ENCODE results near the gene AKAP10.
"Not testable (repeated sequence)": the region's sequence is repeated elsewhere in the genome, so short reads cannot be mapped to it uniquely, and the experiment has no call there.

The AKAP10 gene

DNA sequence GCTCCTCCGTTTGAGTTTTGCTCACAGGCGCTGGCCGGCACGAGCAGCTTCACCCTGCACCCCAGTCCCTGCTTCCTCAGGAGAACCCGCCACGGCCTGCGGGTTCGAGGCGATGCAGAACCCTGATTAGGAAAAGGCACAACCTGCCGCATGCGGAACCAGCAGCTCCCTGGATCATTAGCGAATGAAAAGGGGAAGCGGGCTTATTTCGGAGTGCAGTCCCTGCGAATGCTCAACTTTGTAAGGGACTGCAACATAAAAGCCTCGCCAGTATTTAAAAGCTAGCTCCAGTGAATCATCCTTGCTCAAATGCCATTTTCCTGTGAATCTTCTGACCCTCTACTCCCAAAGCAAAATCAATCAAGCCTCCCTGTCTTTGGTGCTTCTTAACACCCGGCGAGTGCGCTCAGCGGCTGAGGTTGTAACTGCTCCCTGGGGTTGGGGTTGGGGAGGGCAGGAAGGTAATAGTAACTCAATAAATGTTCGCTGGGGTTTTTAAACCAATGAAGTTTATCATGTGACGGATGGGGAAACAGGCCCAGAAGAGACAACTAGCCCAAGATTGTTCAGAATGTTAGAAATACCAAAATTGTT is 678 bp upstream of the AKAP10 start:
- DNase-seq = peak; percentile 22

- DNase-seq = no peak
These were observed 2.0 kb downstream of the AKAP10 start for GRCh38 chr17:19975601-19976000.

- no peak for DNase-seq
These were observed 4.5 kb downstream of the AKAP10 start for GRCh38 chr17:19973156-19973555.

DNA sequence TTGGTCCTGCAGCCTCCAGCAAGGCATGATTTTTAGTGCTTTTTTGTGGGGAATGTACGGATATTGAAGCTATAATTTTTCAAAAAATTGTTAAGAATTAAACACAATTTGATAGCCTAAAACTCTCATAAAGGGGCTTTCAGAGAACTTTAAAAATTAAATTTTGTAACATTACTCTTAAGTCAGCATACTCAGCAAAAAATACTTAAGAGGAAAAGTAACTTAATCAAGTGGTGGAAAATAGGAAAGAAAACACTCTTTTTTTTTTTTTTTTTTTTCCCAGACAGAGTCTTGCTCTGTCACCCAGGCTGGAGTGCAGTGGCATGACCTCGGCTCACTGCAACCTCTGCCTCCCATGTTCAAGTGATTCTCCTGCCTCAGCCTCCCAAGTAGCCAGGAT is 14.7 kb downstream of the AKAP10 start:
- not testable (repeated sequence) for DNase-seq

DNA sequence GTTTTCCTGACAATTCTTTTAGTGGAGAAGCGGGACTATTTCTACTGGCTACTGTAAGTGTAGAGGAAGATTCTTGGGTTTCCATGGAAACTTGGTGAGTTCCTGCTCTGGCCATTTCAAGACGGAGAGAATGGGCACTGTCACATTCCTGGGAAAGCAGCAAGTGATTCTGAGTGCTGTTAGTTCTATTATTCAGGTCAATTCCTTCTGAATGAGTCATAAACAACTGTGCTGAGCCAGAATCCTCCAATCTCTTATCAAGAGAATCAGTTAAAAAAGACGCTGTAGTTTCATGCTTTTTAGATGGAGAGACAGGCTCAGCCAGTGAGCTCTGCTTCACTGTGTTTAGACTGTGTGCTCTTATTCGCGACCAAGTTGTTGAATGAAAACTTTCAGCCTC is 19.6 kb downstream of the AKAP10 start:
- DNase-seq = no peak

DNA sequence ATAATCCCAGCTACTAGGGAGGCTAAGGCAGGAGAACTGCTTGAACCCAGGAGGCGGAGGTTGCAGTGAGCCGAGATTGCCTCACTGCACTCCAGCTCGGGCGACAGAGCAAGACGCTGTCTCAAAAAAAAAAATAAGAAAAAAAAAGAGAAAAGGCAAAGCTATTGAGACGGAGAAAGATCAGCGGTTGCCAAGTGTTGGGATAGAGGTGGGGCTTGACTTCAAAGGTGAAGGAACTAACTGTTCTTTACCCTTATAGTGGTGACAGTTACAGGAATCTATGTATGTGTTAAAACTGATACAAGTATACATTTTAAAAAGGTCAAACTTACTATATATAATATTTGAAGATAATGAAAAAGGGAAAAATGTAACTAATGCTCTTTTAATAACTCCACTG is 22.5 kb downstream of the AKAP10 start:
- no peak for DNase-seq

DNA sequence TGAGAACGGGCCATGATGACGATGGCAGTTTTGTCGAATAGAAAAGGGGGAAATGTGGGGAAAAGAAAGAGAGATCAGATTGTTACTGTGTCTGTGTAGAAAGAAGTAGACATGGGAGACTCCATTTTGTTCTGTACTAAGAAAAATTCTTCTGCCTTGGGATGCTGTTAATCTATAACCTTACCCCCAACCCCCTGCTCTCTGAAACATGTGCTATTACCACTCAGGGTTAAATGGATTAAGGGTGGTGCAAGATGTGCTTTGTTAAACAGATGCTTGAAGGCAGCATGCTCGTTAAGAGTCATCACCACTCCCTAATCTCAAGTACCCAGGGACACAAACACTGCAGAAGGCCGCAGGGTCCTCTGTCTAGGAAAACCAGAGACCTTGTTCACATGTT is 26.2 kb downstream of the AKAP10 start:
- DNase-seq = not testable (repeated sequence)

DNA sequence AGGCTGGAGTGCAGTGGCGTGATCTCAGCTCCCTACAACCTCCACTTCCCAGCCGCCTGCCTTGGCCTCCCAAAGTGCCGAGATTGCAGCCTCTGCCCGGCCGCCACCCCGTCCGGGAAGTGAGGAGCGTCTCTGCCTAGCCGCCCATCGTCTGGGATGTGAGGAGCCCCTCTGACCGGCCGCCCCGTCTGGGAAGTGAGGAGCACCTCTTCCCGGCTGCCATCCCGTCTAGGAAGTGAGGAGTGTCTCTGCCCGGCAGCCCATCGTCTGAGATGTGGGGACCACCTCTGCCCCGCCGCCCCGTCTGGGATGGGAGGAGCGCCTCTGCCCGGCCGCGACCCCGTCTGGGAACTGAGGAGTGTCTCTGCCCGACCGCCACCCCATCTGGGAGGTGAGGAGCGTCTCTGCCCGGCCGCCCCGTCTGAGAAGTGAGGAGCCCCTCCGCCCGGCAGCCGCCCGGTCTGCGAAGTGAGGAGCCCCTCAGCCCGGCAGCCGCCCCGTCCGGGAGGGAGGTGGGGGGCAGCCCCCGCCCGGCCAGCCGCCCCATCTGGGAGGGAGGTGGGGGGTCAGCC is 26.9 kb downstream of the AKAP10 start:
- not testable (repeated sequence) for DNase-seq

- DNase-seq = no peak
These were observed 29.3 kb downstream of the AKAP10 start for GRCh38 chr17:19948116-19948943.

DNA sequence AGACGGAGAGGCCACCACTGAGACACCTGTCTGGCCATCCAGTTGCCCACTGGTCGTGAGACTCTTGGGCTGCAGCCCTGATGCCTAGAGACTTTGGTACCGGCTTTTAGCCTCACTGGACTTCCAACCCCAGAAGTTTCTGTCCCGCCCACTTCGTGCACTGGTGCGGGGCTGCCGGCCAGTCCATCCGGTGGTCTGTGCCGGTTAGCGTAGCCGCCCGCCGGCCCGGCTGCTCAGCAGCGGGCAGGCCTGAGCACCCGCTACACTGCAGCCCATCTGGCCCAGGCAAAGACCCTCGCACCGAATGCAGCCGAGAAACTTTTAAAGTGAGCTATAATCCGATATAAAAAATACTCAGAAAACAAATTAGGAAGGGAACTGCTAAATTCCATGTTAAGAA is 30.7 kb downstream of the AKAP10 start:
- no peak for DNase-seq

DNA sequence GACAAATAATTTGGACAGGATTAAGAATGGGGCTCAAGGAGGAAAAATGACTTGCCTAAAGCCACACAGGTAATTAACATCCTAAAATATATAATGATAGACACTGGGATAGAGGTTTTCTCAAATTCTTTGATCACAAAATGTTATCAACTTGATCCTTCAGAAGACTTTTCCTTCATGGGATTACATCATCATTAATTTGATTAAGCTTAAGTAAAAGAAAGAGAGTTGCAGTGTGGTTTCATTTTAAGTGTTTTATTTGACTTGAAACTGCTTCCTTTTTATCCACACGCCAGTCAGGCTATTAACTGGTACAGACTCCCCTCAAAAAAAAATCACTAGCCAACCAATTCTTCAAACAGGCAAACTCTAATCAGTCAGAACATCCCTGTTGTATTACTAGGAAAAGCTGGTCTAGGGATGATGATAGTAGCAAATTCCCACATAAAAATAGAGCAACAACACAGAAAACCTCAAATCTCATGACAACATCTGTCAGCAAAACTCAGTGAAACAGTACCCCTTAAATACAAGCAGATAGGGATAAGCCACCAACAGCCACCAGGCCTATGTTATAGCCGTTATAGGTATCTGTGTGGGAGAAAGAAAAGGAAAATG is 32.5 kb downstream of the AKAP10 start:
- no peak for DNase-seq

DNA sequence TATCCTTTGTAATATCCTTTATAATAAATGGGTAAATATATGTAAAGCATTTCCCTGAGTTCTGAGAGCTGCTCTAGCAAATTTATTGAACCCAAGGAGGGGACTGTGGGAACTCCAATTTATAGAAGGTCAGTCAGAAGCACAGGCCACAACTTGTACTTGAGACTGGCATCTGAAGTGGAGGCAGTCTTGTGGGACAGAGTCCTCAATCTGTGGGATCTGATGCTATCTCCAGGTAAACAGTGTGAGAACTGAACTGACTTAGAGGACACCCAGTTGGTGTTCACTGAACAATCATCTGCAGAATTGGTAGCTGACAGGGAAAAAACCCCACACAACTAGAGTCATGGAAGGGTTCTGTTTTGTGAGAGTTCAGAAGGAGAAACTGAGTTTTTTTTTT is 34.0 kb downstream of the AKAP10 start:
- DNase-seq = no peak

DNA sequence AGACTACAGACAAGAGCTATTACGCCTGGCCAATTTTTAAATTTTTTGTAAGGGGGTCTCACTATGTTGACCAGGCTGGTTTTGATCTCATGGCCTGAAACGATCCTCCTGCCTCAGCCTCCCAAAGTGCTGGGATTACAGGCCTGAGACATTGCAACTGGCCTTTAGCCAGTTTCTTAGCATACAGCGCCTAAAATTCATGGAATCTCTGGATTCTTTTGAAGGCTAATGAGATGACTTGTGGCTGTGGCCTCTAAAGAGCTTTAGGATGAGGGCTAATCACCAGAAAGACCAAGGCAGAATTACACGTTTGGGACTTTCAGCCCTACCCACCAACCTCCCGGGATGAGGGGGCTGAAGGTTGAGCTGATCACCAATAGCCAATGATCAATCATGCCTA is 34.6 kb downstream of the AKAP10 start:
- DNase-seq = no peak

- DNase-seq = no peak
These were observed 36.7 kb downstream of the AKAP10 start for GRCh38 chr17:19940722-19941464.

GRCh38 chr17:19939993-19940721 is 37.5 kb downstream of the AKAP10 start:
- DNase-seq = no peak

- DNase-seq = no peak
These were observed 38.9 kb downstream of the AKAP10 start for GRCh38 chr17:19938736-19939135.

GRCh38 chr17:19937522-19937921 is 40.1 kb downstream of the AKAP10 start:
- no peak for DNase-seq

- no peak for DNase-seq
These were observed 42.5 kb downstream of the AKAP10 start for GRCh38 chr17:19935169-19935568.

- no peak for DNase-seq
These were observed 44.0 kb downstream of the AKAP10 start for GRCh38 chr17:19933628-19934027.

DNA sequence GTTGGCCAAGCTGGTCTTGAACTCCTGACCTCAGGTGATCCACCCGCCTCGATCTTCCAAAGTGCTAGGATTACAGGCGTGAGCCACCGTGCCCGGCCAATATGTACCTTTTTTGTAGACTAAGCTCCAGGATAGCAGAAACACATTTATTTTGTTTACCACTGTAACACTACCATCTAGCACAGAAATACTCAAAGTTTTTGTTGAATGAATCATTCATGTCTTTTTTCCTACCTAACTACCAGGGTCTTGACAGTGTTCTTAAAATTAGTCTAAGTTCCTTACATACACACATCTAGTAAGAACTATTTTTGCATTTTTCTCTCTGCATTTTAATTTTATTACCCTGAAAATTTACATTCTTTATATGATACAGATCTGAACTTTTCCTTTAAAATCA is 44.4 kb downstream of the AKAP10 start:
- DNase-seq = no peak

DNA sequence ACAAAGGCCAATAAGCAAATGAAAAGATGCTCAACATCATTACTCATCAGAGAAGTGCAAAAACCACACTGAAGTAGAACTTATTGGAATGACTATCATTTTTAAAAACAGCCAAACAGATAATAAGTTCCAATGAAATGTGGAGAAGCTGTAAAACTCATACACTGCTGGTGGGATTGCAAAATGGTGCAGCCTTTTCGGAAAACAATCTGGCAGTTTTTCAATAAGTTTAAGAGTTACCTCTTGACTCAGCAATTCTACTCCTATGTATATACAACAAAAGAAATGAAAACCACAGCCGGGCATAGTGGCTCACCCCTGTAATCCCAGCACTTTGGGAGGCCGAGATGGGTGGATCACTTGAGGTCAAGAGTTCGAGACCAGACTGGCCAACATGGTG is 49.3 kb downstream of the AKAP10 start:
- DNase-seq = no peak

DNA sequence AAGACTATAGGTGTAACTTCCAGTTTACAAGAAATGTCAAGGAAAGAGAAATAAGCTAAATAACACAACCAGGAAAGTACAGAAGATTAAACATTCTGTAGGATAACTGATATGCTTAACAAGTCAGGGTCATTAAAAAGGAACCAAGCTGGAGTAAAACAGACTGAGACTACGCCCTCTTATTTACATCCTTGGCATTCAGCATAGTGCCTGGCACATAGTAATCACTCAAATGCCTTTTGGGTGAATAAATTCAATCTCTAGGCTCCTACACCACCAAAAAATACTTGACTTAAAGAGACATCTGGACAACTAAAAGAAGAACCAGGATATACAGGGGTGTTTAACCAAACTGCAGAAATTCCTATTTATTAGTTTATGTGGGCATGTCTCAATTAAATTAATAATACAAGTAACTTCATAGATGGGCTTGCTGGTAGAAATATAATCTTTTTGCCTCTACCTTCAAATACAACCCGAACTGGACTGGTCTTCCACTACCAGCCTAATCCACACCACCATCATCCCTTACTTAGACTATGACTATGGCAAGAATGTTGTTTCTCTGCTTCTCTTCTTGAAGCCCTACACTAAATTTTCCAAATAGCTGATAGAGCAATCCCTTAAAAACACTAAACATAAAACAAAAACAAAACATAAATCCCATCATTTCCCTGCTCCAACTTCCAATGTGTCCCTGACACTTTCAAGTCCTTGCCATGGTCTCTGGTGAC is 62.2 kb downstream of the AKAP10 start:
- DNase-seq = no peak

Data from CD4-positive, alpha-beta T cell treated with Interleukin-21 for 1 hour (primary cell).